Measurements from ENCODE around the gene OFD1. TPM values are rescaled to one million over a fixed set of nuclear protein-coding genes. Genes with fewer than 3 reads are reported as not detected.

The OFD1 gene
- total and polyA plus RNA-seq, 2 of the 8 experiments (the other 6 are each of a cell fraction or from before 2014, with no cell fraction given): 8.0 to 23.4 TPM

- TF ChIP-seq KDM5A (IDR thresholded peaks at IDR 0.05; ENCODE audit: low read length) (no peak), CTCF (IDR thresholded peaks at IDR 0.05; ENCODE audit: control extremely low read depth in 1 of 3, insufficient read depth in 1 of 3, low read depth in 1 of 3, low read length in 3 of 3) (peak in 2 of 3 experiments; percentile 8 to 10; a peak in 2 of 4 replicates), MAX (IDR thresholded peaks at IDR 0.05) (no peak)
Observed at GRCh38 chrX:13778916-13779315, 44.4 kb downstream of the OFD1 start (continued).

All from H1 (cell line).